OCI-LY3 (cell line): ENCODE data around the gene STK35.

Experiments
- H2AFZ ChIP-seq: fragments of 200-600, 300-600 bp; shearing (Covaris generic); 2 replicates; pipeline ENCODE4 v1.6.0; 2014; ENCODE audit warnings: antibody characterized with exemption, low read depth, low read length
- H3K27ac ChIP-seq: fragments of 200-600, 300-600 bp; sonication (generic); 2 replicates; pipeline ENCODE4 v1.5.1; 2014; ENCODE audit warnings: mild to moderate bottlenecking, low read length, moderate library complexity, mixed read lengths
- H3K27me3 ChIP-seq: fragments of 200-600, 300-600 bp; sonication (generic); 2 replicates; pipeline ENCODE4 v1.6.1; 2014; ENCODE audit warnings: low read depth, low read length, mixed read lengths
- H3K36me3 ChIP-seq: fragments of 200-600, 300-600 bp; sonication (generic); replicated peaks from 2 replicates; pipeline ENCODE3; 2014; ENCODE audit warnings: low read depth, low read length, mixed read lengths
- H3K4me1 ChIP-seq: fragments of 300-600, 200-600 bp; sonication (generic); 2 replicates; pipeline ENCODE4 v1.6.1; 2014; ENCODE audit warnings: low read length, mixed read lengths
- H3K4me2 ChIP-seq: fragments of 200-600, 300-600 bp; sonication (generic); 2 replicates; pipeline ENCODE4 v1.6.1; 2014; ENCODE audit warnings: low read length, mixed read lengths
- H3K4me3 ChIP-seq: fragments of 300-600, 200-600 bp; sonication (generic); 2 replicates; pipeline ENCODE4 v1.5.1; 2014; ENCODE audit warnings: antibody characterized with exemption, mild to moderate bottlenecking, low read length, moderate library complexity
- H3K79me2 ChIP-seq: fragments of 300-600, 200-600 bp; shearing (Covaris generic); 2 replicates; pipeline ENCODE4 v1.6.1; 2014; ENCODE audit warnings: mild to moderate bottlenecking, low read length, mixed read lengths
- H3K9ac ChIP-seq: fragments of 300-600, 200-600 bp; shearing (Covaris generic); 2 replicates; pipeline ENCODE4 v1.6.0; 2014; ENCODE audit warnings: mild to moderate bottlenecking, low read length, moderate library complexity
- H3K9me3 ChIP-seq: fragments of 200-600, 300-600 bp; shearing (Covaris generic); 2 replicates; pipeline ENCODE4 v1.6.1; 2014; ENCODE audit warnings: low read length, mixed read lengths; ENCODE audit not compliant: insufficient read depth
- H4K20me1 ChIP-seq: fragments of 200-600, 300-600 bp; sonication (generic); 2 replicates; pipeline ENCODE4 v1.6.1; 2016; ENCODE audit warnings: low read length, mixed read lengths; ENCODE audit not compliant: insufficient read depth
- CTCF ChIP-seq: fragments of 200-600, 300-600 bp; sonication (generic); IDR thresholded peaks from 2 replicates; pipeline ENCODE4 v1.5.1; 2014; ENCODE audit warnings: antibody characterized with exemption, low read length, low read depth
- EZH2phosphoT487 ChIP-seq: fragments of 200-600 bp; shearing (Covaris generic); IDR thresholded peaks from 2 replicates; pipeline ENCODE4 v1.6.1; 2018; ENCODE audit warnings: antibody characterized with exemption, mixed run types, low read depth

STK35 gene

DNA sequence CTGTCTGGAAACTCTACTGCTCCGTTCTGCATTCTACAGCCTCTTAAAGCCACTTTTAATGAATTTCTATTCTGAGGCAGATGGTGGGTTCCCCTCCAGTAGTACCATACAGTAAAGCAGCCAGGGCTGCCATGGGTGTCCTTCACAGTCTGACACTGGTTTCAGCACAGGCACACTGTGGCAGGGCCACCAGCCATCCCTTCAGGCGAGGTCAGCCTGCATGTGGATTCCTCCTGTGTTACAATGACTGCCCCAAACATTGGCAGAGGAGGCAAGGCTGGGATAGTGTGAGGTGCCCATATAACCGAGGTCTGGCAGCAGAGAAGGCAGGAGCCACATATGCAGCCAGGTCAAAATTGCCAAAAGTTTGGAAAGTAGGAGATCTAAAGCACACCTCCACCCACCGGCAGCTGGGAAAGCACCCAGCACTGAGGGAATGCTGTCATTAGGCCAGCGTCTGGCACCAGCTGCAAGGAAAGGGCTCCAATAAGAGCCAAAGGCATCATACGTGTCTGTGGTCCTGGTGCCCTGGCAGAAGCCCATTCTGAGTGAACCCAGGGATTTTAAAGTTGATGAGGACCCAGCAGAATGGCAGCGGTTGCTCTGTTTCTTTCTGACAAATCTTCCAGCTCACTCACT, 24.0 kb downstream of the STK35 start:
- peaks cover 80% of the 10 kb centered on the region for H4K20me1 ChIP-seq
- no peak overlapping the region for H3K4me2 ChIP-seq
- H3K4me3 ChIP-seq: no peak overlapping the region
- no peaks in the 10 kb centered on the region for H3K27me3 ChIP-seq
- peaks cover 90% of the 10 kb centered on the region for H3K79me2 ChIP-seq
- TF ChIP-seq CTCF (no peak), EZH2phosphoT487 (no peak)
- H3K36me3 ChIP-seq: peaks cover 16% of the 10 kb centered on the region
- H3K9ac ChIP-seq: no peak overlapping the region
- no peak overlapping the region for H3K27ac ChIP-seq
- no peaks in the 10 kb centered on the region for H3K4me1 ChIP-seq
- H3K9me3 ChIP-seq: no peaks in the 10 kb centered on the region
- no peak overlapping the region for H2AFZ ChIP-seq

DNA sequence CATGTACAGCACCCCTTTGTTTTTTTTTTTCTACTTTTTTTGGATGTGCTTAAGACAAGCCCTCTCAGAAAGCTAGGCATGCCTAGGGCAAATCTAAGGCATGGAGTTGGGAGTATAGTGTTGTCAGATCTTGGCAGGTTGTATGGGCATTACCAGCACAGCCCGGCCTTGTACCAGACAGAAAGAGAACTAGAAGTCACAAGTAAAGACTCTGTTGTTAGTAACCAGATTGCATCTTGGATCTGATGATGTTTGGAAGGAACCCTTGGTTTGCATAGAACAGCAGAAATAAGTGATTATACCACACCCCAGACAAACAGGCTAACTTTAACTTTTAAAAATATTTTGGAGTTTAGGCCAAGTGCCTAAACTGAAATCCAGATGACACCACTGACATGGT, 25.6 kb downstream of the STK35 start:
- Histone ChIP-seq H3K79me2 (peaks cover 85% of the 10 kb centered on the region), H3K9me3 (no peaks in the 10 kb centered on the region), H3K9ac (no peak overlapping the region), H3K36me3 (peaks cover 10% of the 10 kb centered on the region), H3K4me3 (no peak overlapping the region), H4K20me1 (peaks cover 76% of the 10 kb centered on the region), H3K4me1 (no peaks in the 10 kb centered on the region), H3K27ac (no peak overlapping the region), H2AFZ (no peak overlapping the region), H3K4me2 (no peak overlapping the region), H3K27me3 (no peaks in the 10 kb centered on the region)
- no peak for TF ChIP-seq CTCF
- no peak for TF ChIP-seq EZH2phosphoT487

DNA sequence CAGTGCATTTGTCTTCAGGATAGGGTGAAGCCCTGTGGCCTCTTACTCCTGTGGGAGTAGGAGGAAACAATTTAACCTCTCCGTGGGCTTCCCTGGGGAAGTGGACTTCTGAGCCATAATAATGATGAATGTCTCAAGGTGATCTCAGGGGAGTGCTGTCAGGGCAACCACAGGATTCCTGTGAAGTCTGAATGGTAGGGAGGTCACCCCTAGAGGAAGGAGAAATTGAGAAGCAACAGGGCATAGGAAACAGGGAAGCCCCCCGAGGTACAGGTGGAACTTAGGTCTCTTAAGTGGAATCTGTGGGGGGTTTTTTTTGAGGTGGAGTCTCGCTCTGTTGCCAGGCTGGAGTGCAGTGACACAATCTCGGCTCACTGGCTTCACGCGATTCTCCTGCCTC, 26.9 kb downstream of the STK35 start:
- H3K4me3 ChIP-seq: no peak overlapping the region
- no peaks in the 10 kb centered on the region for H3K9me3 ChIP-seq
- no peak overlapping the region for H3K27ac ChIP-seq
- no peak overlapping the region for H3K9ac ChIP-seq
- no peaks in the 10 kb centered on the region for H3K27me3 ChIP-seq
- no peak overlapping the region for H3K4me2 ChIP-seq
- H3K4me1 ChIP-seq: no peaks in the 10 kb centered on the region
- no peak for TF ChIP-seq CTCF
- TF ChIP-seq EZH2phosphoT487: no peak
- H3K79me2 ChIP-seq: peaks cover 85% of the 10 kb centered on the region
- no peak overlapping the region for H2AFZ ChIP-seq
- peaks cover 75% of the 10 kb centered on the region for H4K20me1 ChIP-seq
- H3K36me3 ChIP-seq: peaks cover 3% of the 10 kb centered on the region

GRCh38 chr20:2130062-2130591, 28.5 kb downstream of the STK35 start:
- no peak overlapping the region for H3K4me2 ChIP-seq
- H3K4me3 ChIP-seq: no peak overlapping the region
- peaks cover 69% of the 10 kb centered on the region for H4K20me1 ChIP-seq
- H3K27ac ChIP-seq: no peak overlapping the region
- H2AFZ ChIP-seq: no peak overlapping the region
- H3K4me1 ChIP-seq: no peaks in the 10 kb centered on the region
- no peak overlapping the region for H3K9ac ChIP-seq
- TF ChIP-seq EZH2phosphoT487 (no peak), CTCF (no peak)
- H3K79me2 ChIP-seq: peaks cover 79% of the 10 kb centered on the region
- no peaks in the 10 kb centered on the region for H3K9me3 ChIP-seq
- no peaks in the 10 kb centered on the region for H3K27me3 ChIP-seq
- peaks cover 3% of the 10 kb centered on the region for H3K36me3 ChIP-seq
